ENCODE results near the gene FOXL3. TPM values are rescaled to one million over a fixed set of nuclear protein-coding genes. Genes with fewer than 3 reads are reported as not detected.
A peak's percentile ranks its signal among the peaks of the same experiment; 100 is the strongest.
"Not testable (repeated sequence)": the region's sequence is repeated elsewhere in the genome, so short reads cannot be mapped to it uniquely, and the experiment has no call there.

FOXL3 gene
- total RNA-seq, 2 donors from 2014 or later, result not detected

DNA sequence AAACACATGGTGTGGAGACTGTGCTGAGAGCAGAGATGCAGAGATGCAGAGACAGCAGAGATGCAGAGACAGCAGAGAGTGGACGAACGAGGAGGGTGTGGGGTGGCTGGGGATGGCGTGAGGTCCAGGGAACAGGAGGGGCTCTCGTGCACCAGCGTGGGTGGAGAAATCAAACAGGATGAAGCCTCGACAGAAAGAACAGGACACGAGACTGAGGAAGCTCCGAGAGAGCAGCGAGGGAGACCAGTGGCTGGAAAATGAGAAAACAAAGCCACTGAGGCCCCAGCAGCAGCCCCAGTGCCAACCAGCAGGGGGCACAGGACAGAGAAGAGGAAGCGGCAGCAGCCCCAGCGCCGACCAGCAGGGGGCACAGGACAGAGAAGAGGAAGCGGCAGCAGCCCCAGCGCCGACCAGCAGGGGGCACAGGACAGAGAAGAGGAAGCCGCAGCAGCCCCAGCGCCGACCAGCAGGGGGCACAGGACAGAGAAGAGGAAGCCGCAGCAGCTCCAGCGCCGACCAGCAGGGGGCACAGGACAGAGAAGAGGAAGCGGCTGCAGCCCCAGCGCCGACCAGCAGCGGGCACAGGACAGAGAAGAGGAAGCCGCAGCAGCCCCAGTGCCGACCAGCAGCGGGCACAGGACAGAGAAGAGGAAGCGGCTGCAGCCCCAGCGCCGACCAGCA is 27.2 kb upstream of the FOXL3 start:
- H3K27ac ChIP-seq; DNase-seq (ENCODE audit: low spot score); H3K4me3 ChIP-seq; H3K36me3 ChIP-seq; intact Hi-C loops (cut with DNase I); H3K9me3 ChIP-seq; H3K27me3 ChIP-seq (replicated peaks; ENCODE audit: insufficient read depth); H3K4me1 ChIP-seq (replicated peaks): not testable (repeated sequence)
- WGBS, result 90% methylated on average over 31 of the region's 31 CpGs
- TF ChIP-seq, protein P1, sequence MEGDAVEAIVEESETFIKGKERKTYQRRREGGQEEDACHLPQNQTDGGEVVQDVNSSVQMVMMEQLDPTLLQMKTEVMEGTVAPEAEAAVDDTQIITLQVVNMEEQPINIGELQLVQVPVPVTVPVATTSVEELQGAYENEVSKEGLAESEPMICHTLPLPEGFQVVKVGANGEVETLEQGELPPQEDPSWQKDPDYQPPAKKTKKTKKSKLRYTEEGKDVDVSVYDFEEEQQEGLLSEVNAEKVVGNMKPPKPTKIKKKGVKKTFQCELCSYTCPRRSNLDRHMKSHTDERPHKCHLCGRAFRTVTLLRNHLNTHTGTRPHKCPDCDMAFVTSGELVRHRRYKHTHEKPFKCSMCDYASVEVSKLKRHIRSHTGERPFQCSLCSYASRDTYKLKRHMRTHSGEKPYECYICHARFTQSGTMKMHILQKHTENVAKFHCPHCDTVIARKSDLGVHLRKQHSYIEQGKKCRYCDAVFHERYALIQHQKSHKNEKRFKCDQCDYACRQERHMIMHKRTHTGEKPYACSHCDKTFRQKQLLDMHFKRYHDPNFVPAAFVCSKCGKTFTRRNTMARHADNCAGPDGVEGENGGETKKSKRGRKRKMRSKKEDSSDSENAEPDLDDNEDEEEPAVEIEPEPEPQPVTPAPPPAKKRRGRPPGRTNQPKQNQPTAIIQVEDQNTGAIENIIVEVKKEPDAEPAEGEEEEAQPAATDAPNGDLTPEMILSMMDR (IDR thresholded peaks at IDR 0.05), result peak in 1 of 4 experiments; percentile 26

DNA sequence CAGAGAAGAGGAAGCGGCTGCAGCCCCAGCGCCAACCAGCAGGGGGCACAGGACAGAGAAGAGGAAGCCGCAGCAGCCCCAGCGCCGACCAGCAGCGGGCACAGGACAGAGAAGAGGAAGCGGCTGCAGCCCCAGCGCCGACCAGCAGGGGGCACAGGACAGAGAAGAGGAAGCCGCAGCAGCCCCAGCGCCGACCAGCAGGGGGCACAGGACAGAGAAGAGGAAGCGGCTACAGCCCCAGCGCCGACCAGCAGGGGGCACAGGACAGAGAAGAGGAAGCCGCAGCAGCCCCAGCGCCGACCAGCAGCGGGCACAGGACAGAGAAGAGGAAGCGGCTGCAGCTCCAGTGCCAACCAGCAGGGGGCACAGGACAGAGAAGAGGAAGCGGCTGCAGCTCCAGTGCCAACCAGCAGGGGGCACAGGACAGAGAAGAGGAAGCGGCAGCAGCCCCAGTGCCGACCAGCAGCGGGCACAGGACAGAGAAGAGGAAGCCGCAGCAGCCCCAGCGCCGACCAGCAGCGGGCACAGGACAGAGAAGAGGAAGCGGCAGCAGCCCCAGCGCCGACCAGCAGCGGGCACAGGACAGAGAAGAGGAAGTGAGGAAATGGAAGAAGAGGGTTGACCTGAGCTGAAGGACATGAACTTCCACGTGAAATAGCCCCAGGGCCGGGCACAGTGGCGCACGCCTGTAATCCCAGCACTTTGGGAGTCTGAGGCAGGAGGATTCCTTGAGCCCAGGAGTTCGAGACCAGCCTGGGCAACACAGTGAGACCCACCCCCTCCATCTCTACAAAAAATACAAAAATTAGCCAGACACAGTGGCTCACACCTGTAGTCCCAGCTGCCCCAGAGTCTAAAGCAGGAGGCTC is 26.3 kb upstream of the FOXL3 start:
- TF ChIP-seq, protein P1 (IDR thresholded peaks at IDR 0.05), result peak in 1 of 4 experiments; percentile 39

DNA sequence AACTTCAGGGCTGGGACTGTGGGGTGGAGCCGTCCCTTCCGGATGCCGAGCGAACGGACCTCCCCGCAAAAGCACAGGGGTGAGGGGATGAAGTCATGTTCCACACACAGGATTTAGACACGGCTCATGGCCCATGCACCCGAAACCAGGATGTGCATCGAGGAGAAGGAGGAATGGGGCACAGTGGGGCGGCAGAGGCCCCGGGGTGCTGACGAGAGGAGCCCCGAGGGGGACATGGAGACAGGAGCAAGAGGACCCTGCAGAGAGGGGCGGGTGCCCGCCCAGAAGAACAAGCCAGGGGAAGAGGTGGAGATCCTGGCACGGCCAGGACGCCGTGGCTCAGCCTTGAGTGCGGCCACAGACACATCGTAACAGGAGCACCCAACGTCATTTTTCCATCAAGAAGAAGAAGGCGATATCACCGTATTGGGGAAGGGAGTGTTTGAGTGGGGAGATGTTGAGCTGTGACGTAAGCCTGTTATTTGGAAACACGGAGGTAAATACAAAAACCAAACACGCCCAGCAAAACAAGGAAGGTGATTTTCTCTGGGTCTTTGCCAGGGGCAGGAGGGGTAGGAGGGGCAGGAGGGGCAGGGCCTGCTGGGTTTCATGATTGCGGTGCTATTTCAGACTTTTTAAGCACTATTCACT is 25.3 kb upstream of the FOXL3 start:
- no peaks in the 10 kb centered on the region for H3K4me1 ChIP-seq (replicated peaks)
- intact Hi-C loops (cut with DNase I), result no loop called here
- H3K4me3 ChIP-seq, result no peak overlapping the region
- H3K27ac ChIP-seq, result peak overlapping the region; percentile 57 to 61
- H3K27me3 ChIP-seq (replicated peaks; ENCODE audit: insufficient read depth), result no peaks in the 10 kb centered on the region
- H3K36me3 ChIP-seq, result peaks cover 0 to 4% of the 10 kb centered on the region in 2 donors
- peak; percentile 49 for TF ChIP-seq POLR2AphosphoS5 (IDR thresholded peaks at IDR 0.05)
- TF ChIP-seq, protein P1 (IDR thresholded peaks at IDR 0.05), result no peak
- no peak for TF ChIP-seq POLR2A (IDR thresholded peaks at IDR 0.05)
- 41% methylated on average over 27 of the region's 27 CpGs for WGBS
- no peaks in the 10 kb centered on the region for H3K9me3 ChIP-seq
- peak; percentile 47 for DNase-seq (ENCODE audit: low spot score)

More for the DNA sequence above, 26.3 kb upstream of the FOXL3 start:
- H3K27me3 ChIP-seq (replicated peaks; ENCODE audit: insufficient read depth); intact Hi-C loops (cut with DNase I); DNase-seq (ENCODE audit: low spot score); H3K4me1 ChIP-seq (replicated peaks); H3K9me3 ChIP-seq; H3K36me3 ChIP-seq; H3K4me3 ChIP-seq: not testable (repeated sequence)
- 72% methylated on average over 31 of the region's 37 CpGs for WGBS
- H3K27ac ChIP-seq, result peak overlapping the region; percentile 57 to 61

DNA sequence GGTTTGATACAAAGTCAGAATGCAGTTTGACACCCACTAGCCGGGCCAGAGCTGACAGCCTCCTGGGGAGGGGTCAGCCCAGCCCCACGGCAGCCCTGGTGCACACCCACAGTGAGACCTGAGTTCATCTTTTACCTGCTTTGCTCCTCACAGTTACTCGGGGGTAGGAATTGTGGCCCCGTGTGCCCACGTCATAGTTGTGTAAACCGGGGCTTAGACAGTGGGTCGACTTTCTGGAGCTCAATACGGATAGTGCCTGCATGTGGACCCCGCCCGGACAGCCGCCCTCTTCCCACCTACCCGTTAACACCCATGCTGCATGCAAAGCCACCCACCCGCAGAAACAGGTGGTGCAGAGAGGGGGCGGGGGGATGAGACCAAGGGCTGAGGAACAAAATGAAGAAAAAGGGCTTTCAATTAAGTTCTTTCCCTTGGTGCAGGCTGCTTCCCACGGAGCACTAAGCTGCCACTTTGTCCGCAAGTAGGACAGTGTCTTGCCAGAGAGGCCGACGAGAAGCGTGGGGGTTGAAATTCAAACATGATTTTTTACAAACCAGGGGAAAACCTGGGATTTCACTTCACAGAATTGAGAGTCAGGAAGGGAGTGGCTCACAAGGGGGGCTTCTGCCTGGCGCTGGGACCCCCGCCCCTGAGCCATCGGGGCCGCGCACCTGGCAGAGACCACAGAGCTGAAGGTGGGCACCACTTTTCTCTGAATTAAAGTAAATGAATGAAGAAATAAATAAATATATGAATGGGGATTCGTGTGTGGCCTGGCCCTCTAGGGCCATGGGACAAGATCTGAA is 24.6 kb upstream of the FOXL3 start:
- H3K9me3 ChIP-seq, result no peaks in the 10 kb centered on the region
- TF ChIP-seq, protein P1 (IDR thresholded peaks at IDR 0.05), result no peak
- TF ChIP-seq POLR2AphosphoS5 (IDR thresholded peaks at IDR 0.05), result no peak
- no peak for TF ChIP-seq POLR2A (IDR thresholded peaks at IDR 0.05)
- H3K27ac ChIP-seq, result peak overlapping the region in 1 of 2 donors; percentile 61
- H3K27me3 ChIP-seq (replicated peaks; ENCODE audit: insufficient read depth), result no peaks in the 10 kb centered on the region
- H3K4me1 ChIP-seq (replicated peaks), result no peaks in the 10 kb centered on the region
- DNase-seq (ENCODE audit: low spot score), result no peak
- H3K4me3 ChIP-seq, result no peak overlapping the region
- intact Hi-C loops (cut with DNase I), result no loop called here
- WGBS, result 65% methylated on average over 25 of the region's 25 CpGs
- H3K36me3 ChIP-seq, result no peaks in the 10 kb centered on the region
